HG03460 (cell line): ENCODE measurements around the gene LRRC14B.
"Not testable (repeated sequence)": the region's sequence is repeated elsewhere in the genome, so short reads cannot be mapped to it uniquely, and the experiment has no call there.

ENCODE experiments used
- ATAC-seq: cut with Tn5 transposase; IDR thresholded peaks from one replicate; pipeline ENCODE4 v1.9.1; 2021; ENCODE audit not compliant: unreplicated experiment

The LRRC14B gene

GRCh38 chr5:159448-160172 lies 31.7 kb upstream of the LRRC14B start:
- ATAC-seq, result no peak

- ATAC-seq, result no peak
These were observed 31.2 kb upstream of the LRRC14B start for GRCh38 chr5:160173-160510.

GRCh38 chr5:160921-161802 lies 30.1 kb upstream of the LRRC14B start:
- ATAC-seq, result no peak

- ATAC-seq, result no peak
These were observed 29.5 kb upstream of the LRRC14B start for GRCh38 chr5:161803-162110.

GRCh38 chr5:162190-162564 lies 29.1 kb upstream of the LRRC14B start:
- no peak for ATAC-seq

GRCh38 chr5:162565-163337 lies 28.5 kb upstream of the LRRC14B start:
- ATAC-seq, result no peak

- no peak for ATAC-seq
These were observed 28.0 kb upstream of the LRRC14B start for GRCh38 chr5:163338-163620.

- no peak for ATAC-seq
These were observed 27.5 kb upstream of the LRRC14B start for GRCh38 chr5:163841-164240.

- ATAC-seq, result no peak
These were observed 27.1 kb upstream of the LRRC14B start for GRCh38 chr5:164244-164643.

- not testable (repeated sequence) for ATAC-seq
These were observed 26.5 kb upstream of the LRRC14B start for GRCh38 chr5:164783-165182.

- no peak for ATAC-seq
These were observed 24.6 kb upstream of the LRRC14B start for GRCh38 chr5:166441-167372.

GRCh38 chr5:167511-167910 lies 23.8 kb upstream of the LRRC14B start:
- no peak for ATAC-seq

GRCh38 chr5:167982-168660 lies 23.2 kb upstream of the LRRC14B start:
- ATAC-seq, result no peak

- ATAC-seq, result no peak
These were observed 22.1 kb upstream of the LRRC14B start for GRCh38 chr5:169071-169727.

- ATAC-seq, result no peak
These were observed 21.6 kb upstream of the LRRC14B start for GRCh38 chr5:169728-170094.

- ATAC-seq, result no peak
These were observed 20.1 kb upstream of the LRRC14B start for GRCh38 chr5:170971-171800.

- ATAC-seq, result no peak
These were observed 19.4 kb upstream of the LRRC14B start for GRCh38 chr5:171801-172331.

GRCh38 chr5:172421-172820 lies 18.9 kb upstream of the LRRC14B start:
- ATAC-seq, result no peak

GRCh38 chr5:172841-173251 lies 18.4 kb upstream of the LRRC14B start:
- ATAC-seq, result no peak
